Spleen (tissue), 11 donors: ENCODE data around the gene SMAD3. TPM values are rescaled to one million over a fixed set of nuclear protein-coding genes. Genes with fewer than 3 reads are reported as not detected.
A peak's percentile ranks its signal among the peaks of the same experiment; 100 is the strongest.

ENCODE experiments used
- DNase-seq: peaks from one replicate; pipeline ENCODE4 v3.0.0-alpha.2; 2020
- H3K27ac ChIP-seq, 8 donors: fragments of 200-600 bp; sonication (generic) in 7 of 8; 1 replicate in 4 of 8; 2 replicates in 4 of 8; pipeline versions ENCODE4 v1.5.0 to v1.8.0; 2016 to 2021; ENCODE audit warnings: inconsistent platforms in 4 of 8, mild to moderate bottlenecking in 4 of 8, moderate library complexity in 1 of 8
- H3K27me3 ChIP-seq, 7 donors: fragments of 200-600 bp; sonication (generic) in 6 of 7; replicated peaks in 1 of 7; 1 replicate in 4 of 7; 2 replicates in 3 of 7; pipeline versions ENCODE4 v1.5.0 to v1.8.0; 2016 to 2021; ENCODE audit warnings: inconsistent platforms in 3 of 7, mild to moderate bottlenecking in 1 of 7
- H3K36me3 ChIP-seq, 6 donors: fragments of 200-600 bp; sonication (generic) in 5 of 6; 1 replicate in 4 of 6; 2 replicates in 2 of 6; pipeline versions ENCODE4 v1.5.0 to v1.8.0; 2016 to 2021; ENCODE audit warnings: inconsistent platforms in 2 of 6
- H3K4me1 ChIP-seq, 6 donors: fragments of 200-600 bp; sonication (generic) in 5 of 6; 1 replicate in 3 of 6; 2 replicates in 3 of 6; pipeline versions ENCODE4 v1.5.0 to v1.8.0; 2016 to 2021; ENCODE audit warnings: inconsistent platforms in 3 of 6
- H3K4me3 ChIP-seq, 8 donors: fragments of 200-600 bp; sonication (generic) in 7 of 8; 1 replicate in 4 of 8; 2 replicates in 4 of 8; pipeline versions ENCODE4 v1.5.0 to v1.8.0; 2016 to 2021; ENCODE audit warnings: inconsistent platforms in 4 of 8, mild to moderate bottlenecking in 4 of 8, moderate library complexity in 2 of 8
- H3K9me3 ChIP-seq, 8 donors: fragments of 200-600 bp; sonication (generic) in 7 of 8; 1 replicate in 4 of 8; 2 replicates in 4 of 8; pipeline versions ENCODE4 v1.5.0 to v1.8.0; 2016 to 2021; ENCODE audit warnings: inconsistent platforms in 4 of 8
- CTCF ChIP-seq, 11 experiments: fragments of 200-600 bp in 7 of 11; fragments of 450-650 bp in 4 of 11; sonication (generic) in 4 of 11; IDR thresholded peaks in 8 of 11; conservative IDR thresholded peaks in 3 of 11; 1 replicate in 7 of 11; 2 replicates in 4 of 11; pipeline versions ENCODE4 v1.4.0 to v1.8.0; 2016 to 2021; ENCODE audit warnings: antibody characterized with exemption in 11 of 11, inconsistent platforms in 4 of 11, mild to moderate bottlenecking in 1 of 11
- POLR2A ChIP-seq, 3 donors: fragments of 450-650 bp; IDR thresholded peaks; one replicate each; pipeline ENCODE4 v1.5.1; 2017; ENCODE audit warnings: antibody characterized with exemption in 3 of 3, mild to moderate bottlenecking in 1 of 3
- POLR2AphosphoS5 ChIP-seq, 3 donors: sonication (generic); formaldehyde crosslinking; IDR thresholded peaks; one replicate each; pipeline ENCODE4 v1.5.1; 2017; ENCODE audit warnings: antibody characterized with exemption in 3 of 3
- WGBS, 5 donors: extraction: QIAGEN DNeasy Blood & Tissue Kit in 3 of 5; methylation state at CpG; one replicate each; pipeline versions ENCODE4 v1.1.5 to v1.1.7; 2013 to 2018; 5-methylcytosine and 5-hydroxymethylcytosine counted together
- intact Hi-C: fragments of 100-400 bp; cut with DNase I; formaldehyde crosslinking; loops from one replicate; pipeline ENCODE4 v1.15.0; 2023; ENCODE audit warnings: low total_unique reads
- polyA plus RNA-seq, 3 donors: library from polyadenylated mRNA; stranded (reverse); fragments of 200-250 nt; gene quantifications; one replicate each; pipeline ENCODE4 v1.2.1, GENCODE V29; 2013
- total RNA-seq, 7 donors: library from RNA; depleted of rRNA in 3 of 7; stranded (reverse); fragments of >200 nt in 3 of 7; fragmentation: NEBNext Ultra II Directional in 4 of 7; extraction: Animal tissue kit (Norgen Biotek cat#: 25700) in 4 of 7; gene quantifications; one replicate each; pipeline versions ENCODE4 v1.1.0 to v1.2.1, GENCODE V29; 2016 to 2021
- donor health status: healthy with polysubstance abuse.
- donor health status: DM: no; HTN: no; CAD: no; lungs with moderate emphysema.
- donor health status: DM: no; HTN: no; CAD: no.
- donor health status: Bipolar disorder and iron deficiency.
- donor health status: healthy.
- donor health status: DM: no; HTN: no; CAD: no.
- donor health status: DM: yes; HTN: yes; CAD: no.

SMAD3 gene
- total and polyA plus RNA-seq, 10 donors: 8.3 to 78.4 (median 33.7) TPM

GRCh38 chr15:67190326-67190725 lies 124.9 kb downstream of the SMAD3 start:
- WGBS, 5 donors: 82 to 97% (median 94%) methylated on average over 2 of the region's 2 CpGs

DNA sequence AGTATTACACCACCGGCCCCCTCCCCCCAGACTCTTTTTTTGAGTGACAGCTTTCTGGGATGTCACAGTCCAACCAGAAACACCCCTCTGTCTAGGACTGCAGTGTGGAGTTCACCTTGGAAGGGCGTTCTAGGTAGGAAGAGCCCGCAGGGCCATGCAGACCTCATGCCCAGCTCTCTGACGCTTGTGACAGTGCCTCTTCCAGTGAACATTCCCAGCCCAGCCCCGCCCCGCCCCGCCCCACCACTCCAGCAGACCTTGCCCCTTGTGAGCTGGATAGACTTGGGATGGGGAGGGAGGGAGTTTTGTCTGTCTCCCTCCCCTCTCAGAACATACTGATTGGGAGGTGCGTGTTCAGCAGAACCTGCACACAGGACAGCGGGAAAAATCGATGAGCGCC lies 125.4 kb downstream of the SMAD3 start:
- Histone ChIP-seq H3K4me3 (no peak overlapping the region), H3K27ac (no peak overlapping the region), H3K9me3 (no peaks in the 10 kb centered on the region), H3K4me1 (peaks cover 0 to 10% (median 7%) of the 10 kb centered on the region in 6 donors), H3K36me3 (peaks cover 6 to 99% (median 67%) of the 10 kb centered on the region in 6 donors), H3K27me3 (no peaks in the 10 kb centered on the region)
- DNase-seq: no peak
- 91 to 95% (median 92%) methylated on average over 11 of the region's 11 CpGs for WGBS, 5 donors
- TF ChIP-seq POLR2AphosphoS5 (IDR thresholded peaks at IDR 0.05) (no peak), POLR2A (IDR thresholded peaks at IDR 0.05) (no peak), CTCF (IDR thresholded peaks at IDR 0.05 in 8 of 11, conservative IDR thresholded peaks at IDR 0.05 in 3 of 11) (no peak)
- intact Hi-C loops: no loop called here

More at GRCh38 chr15:67190326-67190725, 124.9 kb downstream of the SMAD3 start:
- Histone ChIP-seq H3K4me3 (no peak overlapping the region), H3K27me3 (no peaks in the 10 kb centered on the region), H3K27ac (no peak overlapping the region), H3K4me1 (peaks cover 0 to 15% (median 10%) of the 10 kb centered on the region in 6 donors), H3K9me3 (no peaks in the 10 kb centered on the region), H3K36me3 (peaks cover 6 to 99% (median 69%) of the 10 kb centered on the region in 6 donors)
- TF ChIP-seq CTCF (IDR thresholded peaks at IDR 0.05 in 8 of 11, conservative IDR thresholded peaks at IDR 0.05 in 3 of 11) (no peak), POLR2A (IDR thresholded peaks at IDR 0.05) (no peak), POLR2AphosphoS5 (IDR thresholded peaks at IDR 0.05) (no peak)
- no peak for DNase-seq
- intact Hi-C loops: no loop called here

DNA sequence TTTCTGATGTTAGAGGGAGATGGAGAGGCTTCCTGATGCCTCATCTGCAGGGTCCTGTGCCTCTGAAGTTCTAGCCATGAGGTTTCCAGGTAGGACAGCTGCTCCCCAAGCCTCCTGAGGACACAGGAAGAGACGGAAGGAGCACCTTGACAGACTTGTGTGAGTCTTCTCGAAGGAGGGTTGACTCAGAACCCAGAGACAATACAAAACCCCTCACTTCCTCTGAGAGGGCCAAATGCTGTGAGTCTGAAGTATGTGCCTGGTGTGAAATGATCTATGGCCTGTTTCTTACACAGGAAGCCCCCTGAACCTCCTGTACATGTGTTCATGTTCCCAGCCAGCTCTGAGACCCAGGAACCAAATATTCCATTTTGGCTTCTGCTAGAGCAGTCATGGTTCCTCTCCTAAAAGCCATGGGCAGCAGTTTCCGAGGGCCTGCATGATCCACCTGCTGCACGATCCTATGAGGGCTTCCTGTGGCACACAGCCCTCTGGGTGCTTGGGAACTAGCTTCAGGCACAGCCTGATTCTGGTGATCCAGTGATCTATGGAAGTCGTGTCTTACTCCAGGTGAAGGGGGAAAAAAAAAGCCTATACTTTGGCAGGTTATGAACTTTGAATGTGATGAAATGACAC lies 126.9 kb downstream of the SMAD3 start:
- no peaks in the 10 kb centered on the region for H3K27me3 ChIP-seq
- no peak overlapping the region for H3K4me3 ChIP-seq
- TF ChIP-seq POLR2A (IDR thresholded peaks at IDR 0.05) (no peak), POLR2AphosphoS5 (IDR thresholded peaks at IDR 0.05) (peak in 1 of 3 donors; percentile 29), CTCF (IDR thresholded peaks at IDR 0.05 in 8 of 11, conservative IDR thresholded peaks at IDR 0.05 in 3 of 11) (no peak)
- 84 to 86% (median 84%) methylated on average over 5 of the region's 5 CpGs for WGBS, 5 donors
- intact Hi-C loops: no loop called here
- H3K4me1 ChIP-seq: no peaks in the 10 kb centered on the region
- peaks cover 6 to 86% (median 59%) of the 10 kb centered on the region in 6 donors for H3K36me3 ChIP-seq
- DNase-seq: no peak
- no peaks in the 10 kb centered on the region for H3K9me3 ChIP-seq
- H3K27ac ChIP-seq: peak overlapping the region in 1 of 8 donors; percentile 21

DNA sequence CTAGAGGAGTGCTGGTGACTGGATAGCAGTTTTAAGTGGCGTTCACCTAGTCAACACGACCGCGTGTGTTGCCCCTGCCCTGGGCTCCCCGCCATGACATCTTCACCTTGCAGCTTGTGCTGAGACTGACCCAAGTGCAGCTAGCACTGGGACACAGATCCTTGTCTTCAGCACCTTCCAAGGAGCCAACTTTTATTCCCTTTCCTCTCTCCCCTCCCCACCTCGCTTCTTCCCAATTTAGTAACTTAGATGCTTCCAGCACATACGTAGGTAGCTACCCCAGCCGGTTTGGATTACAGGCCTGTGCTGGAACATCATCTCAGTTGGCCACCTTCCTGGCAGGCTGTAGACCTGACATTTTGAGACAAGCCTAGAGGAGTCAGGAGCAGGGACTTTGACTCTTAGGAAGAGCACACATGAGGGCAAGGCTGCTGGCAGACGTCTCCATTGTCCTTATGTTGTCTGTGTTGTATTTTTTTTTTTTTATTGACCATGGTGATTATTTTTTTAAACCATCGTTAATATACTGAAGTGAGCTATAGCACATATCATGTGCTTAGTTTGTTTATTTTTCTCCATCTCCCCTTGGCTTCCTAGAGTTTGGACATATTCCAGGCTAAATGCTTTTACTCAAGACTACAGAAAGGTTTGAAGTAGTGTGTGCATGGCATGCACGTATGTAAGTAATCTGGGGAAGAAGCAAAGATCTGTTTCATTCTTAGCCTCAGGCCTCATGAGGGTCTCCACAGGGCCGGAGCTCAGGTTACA lies 128.0 kb downstream of the SMAD3 start:
- Histone ChIP-seq H3K4me1 (peaks cover 0 to 11% (median 6%) of the 10 kb centered on the region in 6 donors), H3K9me3 (no peaks in the 10 kb centered on the region), H3K27ac (no peak overlapping the region), H3K27me3 (no peaks in the 10 kb centered on the region), H3K36me3 (peaks cover 6 to 75% (median 49%) of the 10 kb centered on the region in 6 donors), H3K4me3 (no peak overlapping the region)
- TF ChIP-seq CTCF (IDR thresholded peaks at IDR 0.05 in 8 of 11, conservative IDR thresholded peaks at IDR 0.05 in 3 of 11) (no peak), POLR2AphosphoS5 (IDR thresholded peaks at IDR 0.05) (peak in 2 of 3 donors; percentile 3 to 16)
- no peak for DNase-seq
- WGBS, 5 donors: 88 to 95% (median 92%) methylated on average over 12 of the region's 12 CpGs
- intact Hi-C loops: no loop called here
